Measurements from ENCODE around the gene MEP1B.

Gene MEP1B

DNA sequence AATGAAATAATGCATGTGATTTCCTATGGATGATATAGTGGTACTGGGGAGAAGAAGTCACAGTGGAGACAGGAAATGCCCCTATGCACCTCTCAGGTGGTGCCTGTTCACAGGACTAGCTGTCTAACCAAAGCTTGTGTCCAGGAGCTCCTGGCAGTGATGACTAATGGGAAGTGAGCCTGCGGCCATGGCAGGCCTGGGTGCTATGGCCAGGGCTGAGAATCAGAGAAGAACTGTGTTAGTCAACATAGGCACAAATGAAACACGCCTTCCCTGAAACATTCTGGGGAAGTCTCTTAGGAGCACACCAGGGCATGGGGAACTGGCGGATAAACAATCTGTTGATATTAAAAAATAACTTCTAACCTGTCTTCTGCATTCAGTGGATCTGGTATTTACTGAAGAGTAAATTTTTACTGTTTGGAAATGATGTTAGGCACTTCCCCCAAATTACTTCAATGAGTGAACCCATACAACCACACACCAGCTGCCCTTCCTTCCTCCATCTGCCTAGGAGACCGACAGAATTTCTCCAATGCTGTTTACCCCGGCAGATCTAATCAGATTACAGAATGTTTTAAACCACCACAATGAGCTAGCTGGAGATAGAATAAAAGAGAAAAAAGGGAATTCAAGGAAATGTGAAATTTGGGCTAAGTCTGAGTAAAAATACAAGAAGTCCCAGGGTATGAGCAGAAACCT lies 67.4 kb downstream of the MEP1B start:
- no peak for DNase-seq (ENCODE audit: low read depth, low spot score)

DNA sequence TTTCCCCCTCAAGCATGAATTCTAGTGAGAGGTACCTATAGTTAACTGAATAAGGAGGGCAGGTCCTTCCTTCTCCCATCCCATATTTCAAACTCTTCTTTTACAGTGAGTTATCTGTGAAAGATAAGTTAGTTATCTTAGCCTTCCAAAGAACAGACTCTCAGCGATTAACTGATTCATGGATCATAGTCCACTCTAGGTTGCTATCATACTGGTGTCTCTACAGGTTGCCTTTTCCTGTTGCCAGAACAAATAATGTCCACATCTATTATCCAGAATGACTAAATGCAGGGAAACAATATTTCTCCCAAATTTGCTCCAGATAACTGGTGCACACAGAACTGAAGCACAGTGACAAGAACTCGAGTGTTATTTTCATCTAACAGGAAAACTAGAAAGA lies 68.3 kb downstream of the MEP1B start:
- Histone ChIP-seq H3K4me1 (ENCODE audit: insufficient read depth, insufficient read length) (no peaks in the 10 kb centered on the region), H3K27me3 (ENCODE audit: insufficient read depth, insufficient read length) (no peaks in the 10 kb centered on the region), H3K4me3 (ENCODE audit: insufficient read length, low read depth) (no peak overlapping the region), H3K9ac (ENCODE audit: insufficient read length, low read depth) (no peak overlapping the region), H3K36me3 (ENCODE audit: insufficient read depth, insufficient read length, low read length) (no peaks in the 10 kb centered on the region), H3K9me3 (ENCODE audit: insufficient read depth, low read length) (no peaks in the 10 kb centered on the region)
- TF ChIP-seq ZNF274 (IDR thresholded peaks at IDR 0.05; ENCODE audit: low read depth, low read length) (no peak), YY1 (IDR thresholded peaks at IDR 0.05; ENCODE audit: insufficient read depth, insufficient read length) (no peak), SUZ12 (IDR thresholded peaks at IDR 0.05; ENCODE audit: extremely low read depth, insufficient read depth, insufficient read length) (no peak)
- no peak for DNase-seq (ENCODE audit: low read depth, low spot score)

More for the DNA sequence above, 67.4 kb downstream of the MEP1B start:
- Histone ChIP-seq H3K36me3 (ENCODE audit: insufficient read depth, insufficient read length, low read length) (no peaks in the 10 kb centered on the region), H3K9ac (ENCODE audit: insufficient read length, low read depth) (no peak overlapping the region), H3K27me3 (ENCODE audit: insufficient read depth, insufficient read length) (no peaks in the 10 kb centered on the region), H3K9me3 (ENCODE audit: insufficient read depth, low read length) (no peaks in the 10 kb centered on the region), H3K4me1 (ENCODE audit: insufficient read depth, insufficient read length) (no peaks in the 10 kb centered on the region), H3K4me3 (ENCODE audit: insufficient read length, low read depth) (no peak overlapping the region)
- TF ChIP-seq ZNF274 (IDR thresholded peaks at IDR 0.05; ENCODE audit: low read depth, low read length): no peak
- TF ChIP-seq YY1 (IDR thresholded peaks at IDR 0.05; ENCODE audit: insufficient read depth, insufficient read length): no peak
- TF ChIP-seq SUZ12 (IDR thresholded peaks at IDR 0.05; ENCODE audit: extremely low read depth, insufficient read depth, insufficient read length): no peak

DNA sequence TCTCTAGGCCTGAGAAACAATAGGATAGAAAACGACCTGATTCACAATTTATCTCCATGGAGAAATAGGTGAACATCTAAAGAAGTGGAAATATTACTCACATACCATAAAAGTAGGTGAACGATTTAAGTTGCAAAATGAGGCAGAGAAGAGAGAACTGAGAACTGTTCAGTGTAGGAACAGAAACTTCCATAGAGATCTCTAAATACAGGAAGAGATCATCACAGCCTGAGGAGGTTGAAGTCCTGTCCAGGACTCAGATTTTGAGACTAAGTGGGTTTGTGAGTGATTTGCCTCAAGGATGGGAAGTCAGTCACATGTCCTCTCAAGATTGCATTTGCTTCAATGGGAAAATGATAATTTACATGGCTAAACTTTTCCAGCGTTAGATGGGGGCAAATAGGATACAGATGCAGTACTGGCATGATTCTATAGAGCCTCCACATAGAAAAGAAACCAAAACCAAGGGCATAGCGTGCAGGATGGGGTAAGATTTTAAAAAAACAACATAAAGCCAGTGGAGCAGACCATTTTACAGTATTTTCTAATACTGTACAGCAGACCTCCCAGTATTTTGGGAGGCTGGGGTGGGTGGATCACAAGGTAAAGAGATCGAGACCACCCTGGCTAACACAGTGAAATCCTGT lies 68.8 kb downstream of the MEP1B start:
- Histone ChIP-seq H3K9me3 (ENCODE audit: insufficient read depth, low read length) (no peaks in the 10 kb centered on the region), H3K36me3 (ENCODE audit: insufficient read depth, insufficient read length, low read length) (no peaks in the 10 kb centered on the region), H3K27me3 (ENCODE audit: insufficient read depth, insufficient read length) (no peaks in the 10 kb centered on the region), H3K4me3 (ENCODE audit: insufficient read length, low read depth) (no peak overlapping the region), H3K9ac (ENCODE audit: insufficient read length, low read depth) (no peak overlapping the region), H3K4me1 (ENCODE audit: insufficient read depth, insufficient read length) (no peaks in the 10 kb centered on the region)
- DNase-seq (ENCODE audit: low read depth, low spot score): no peak
- no peak for TF ChIP-seq ZNF274 (IDR thresholded peaks at IDR 0.05; ENCODE audit: low read depth, low read length)
- TF ChIP-seq SUZ12 (IDR thresholded peaks at IDR 0.05; ENCODE audit: extremely low read depth, insufficient read depth, insufficient read length): no peak
- TF ChIP-seq YY1 (IDR thresholded peaks at IDR 0.05; ENCODE audit: insufficient read depth, insufficient read length): no peak

DNA sequence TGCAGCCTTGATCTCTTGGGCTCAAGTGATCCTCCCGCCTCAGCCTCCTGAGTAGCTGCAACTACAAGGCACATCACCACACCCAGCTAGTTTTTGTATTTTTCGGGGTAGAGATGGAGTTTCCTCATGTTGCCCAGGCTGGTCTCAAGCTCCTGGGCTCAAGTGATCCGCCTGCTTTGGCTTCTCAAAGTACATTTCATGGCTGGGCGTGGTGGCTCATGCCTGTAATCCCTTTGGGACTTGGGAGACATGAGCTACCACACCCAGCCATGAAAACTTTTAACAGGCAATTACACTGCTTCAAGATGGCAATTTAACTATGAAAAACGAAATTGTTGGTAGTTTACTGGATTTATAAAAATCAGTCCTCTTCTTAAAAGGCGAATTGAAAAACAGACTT lies 69.7 kb downstream of the MEP1B start:
- no peak overlapping the region for H3K9ac ChIP-seq (ENCODE audit: insufficient read length, low read depth)
- no peaks in the 10 kb centered on the region for H3K9me3 ChIP-seq (ENCODE audit: insufficient read depth, low read length)
- H3K4me3 ChIP-seq (ENCODE audit: insufficient read length, low read depth): no peak overlapping the region
- no peaks in the 10 kb centered on the region for H3K36me3 ChIP-seq (ENCODE audit: insufficient read depth, insufficient read length, low read length)
- TF ChIP-seq SUZ12 (IDR thresholded peaks at IDR 0.05; ENCODE audit: extremely low read depth, insufficient read depth, insufficient read length) (no peak), ZNF274 (IDR thresholded peaks at IDR 0.05; ENCODE audit: low read depth, low read length) (no peak), YY1 (IDR thresholded peaks at IDR 0.05; ENCODE audit: insufficient read depth, insufficient read length) (no peak)
- H3K27me3 ChIP-seq (ENCODE audit: insufficient read depth, insufficient read length): no peaks in the 10 kb centered on the region
- no peaks in the 10 kb centered on the region for H3K4me1 ChIP-seq (ENCODE audit: insufficient read depth, insufficient read length)
- no peak for DNase-seq (ENCODE audit: low read depth, low spot score)

DNA sequence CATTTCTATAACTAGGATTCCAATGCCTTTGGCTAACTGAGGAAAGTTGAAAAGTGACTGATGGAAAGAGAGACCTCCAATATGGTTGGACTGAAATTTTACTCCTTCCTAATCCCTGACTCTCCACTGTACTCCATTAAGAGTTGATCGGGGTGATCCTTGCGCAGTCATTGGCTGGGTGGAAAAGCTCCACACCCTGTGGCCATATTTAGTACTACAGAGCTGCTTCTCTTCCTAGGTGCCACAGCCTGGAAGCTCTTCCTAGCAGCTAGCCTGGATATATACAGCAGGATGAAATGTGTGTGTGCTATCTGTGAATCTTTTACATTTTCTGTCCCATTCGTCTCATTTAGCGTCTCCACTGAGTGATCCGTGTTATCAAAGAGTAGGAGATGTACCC lies 71.2 kb downstream of the MEP1B start:
- TF ChIP-seq YY1 (IDR thresholded peaks at IDR 0.05; ENCODE audit: insufficient read depth, insufficient read length) (no peak), ZNF274 (IDR thresholded peaks at IDR 0.05; ENCODE audit: low read depth, low read length) (no peak), SUZ12 (IDR thresholded peaks at IDR 0.05; ENCODE audit: extremely low read depth, insufficient read depth, insufficient read length) (no peak)
- Histone ChIP-seq H3K4me1 (ENCODE audit: insufficient read depth, insufficient read length) (no peaks in the 10 kb centered on the region), H3K4me3 (ENCODE audit: insufficient read length, low read depth) (no peak overlapping the region), H3K9me3 (ENCODE audit: insufficient read depth, low read length) (no peaks in the 10 kb centered on the region), H3K27me3 (ENCODE audit: insufficient read depth, insufficient read length) (no peaks in the 10 kb centered on the region), H3K36me3 (ENCODE audit: insufficient read depth, insufficient read length, low read length) (no peaks in the 10 kb centered on the region), H3K9ac (ENCODE audit: insufficient read length, low read depth) (no peak overlapping the region)
- DNase-seq (ENCODE audit: low read depth, low spot score): no peak

DNA sequence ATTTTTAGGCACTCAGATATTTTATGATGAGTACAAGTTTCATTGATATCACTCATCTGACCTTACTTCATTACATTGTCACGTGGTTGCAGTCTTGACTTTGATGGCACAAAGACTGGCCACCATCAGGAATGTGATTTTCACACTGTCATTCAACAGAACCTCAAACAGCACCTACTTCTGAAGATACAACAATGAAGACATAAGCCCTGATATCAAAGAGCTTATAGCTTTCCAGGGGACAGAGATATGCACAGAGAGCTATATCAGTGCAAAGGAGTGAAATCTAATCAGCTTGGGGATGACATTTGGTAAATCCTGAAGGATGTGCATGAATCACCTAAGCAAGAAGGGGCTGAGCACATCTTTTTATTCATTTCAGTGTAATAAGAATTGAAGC lies 72.3 kb downstream of the MEP1B start:
- Histone ChIP-seq H3K4me3 (ENCODE audit: insufficient read length, low read depth) (no peak overlapping the region), H3K27me3 (ENCODE audit: insufficient read depth, insufficient read length) (no peaks in the 10 kb centered on the region), H3K9ac (ENCODE audit: insufficient read length, low read depth) (no peak overlapping the region), H3K9me3 (ENCODE audit: insufficient read depth, low read length) (no peaks in the 10 kb centered on the region), H3K36me3 (ENCODE audit: insufficient read depth, insufficient read length, low read length) (no peaks in the 10 kb centered on the region), H3K4me1 (ENCODE audit: insufficient read depth, insufficient read length) (no peaks in the 10 kb centered on the region)
- TF ChIP-seq SUZ12 (IDR thresholded peaks at IDR 0.05; ENCODE audit: extremely low read depth, insufficient read depth, insufficient read length) (no peak), YY1 (IDR thresholded peaks at IDR 0.05; ENCODE audit: insufficient read depth, insufficient read length) (no peak), ZNF274 (IDR thresholded peaks at IDR 0.05; ENCODE audit: low read depth, low read length) (no peak)
- DNase-seq (ENCODE audit: low read depth, low spot score): no peak

DNA sequence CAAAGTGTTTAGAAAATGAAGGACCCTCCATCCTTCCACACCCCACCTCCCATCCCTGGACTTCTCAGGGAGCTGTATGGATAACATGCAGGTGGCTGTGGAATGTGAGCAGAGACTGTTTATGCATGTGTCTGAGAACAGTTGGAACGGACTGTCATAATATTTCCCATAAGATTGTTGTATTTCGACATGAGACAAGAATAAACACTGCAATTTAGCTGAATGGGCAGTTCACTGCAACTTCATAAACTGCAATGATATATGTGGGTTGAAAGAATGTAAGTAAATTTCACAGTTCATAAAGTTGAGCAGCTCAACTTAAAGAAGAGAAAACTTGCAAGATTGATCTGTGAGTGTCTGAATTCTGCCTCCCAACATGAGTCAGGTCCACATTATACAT lies 74.6 kb downstream of the MEP1B start:
- Histone ChIP-seq H3K4me3 (ENCODE audit: insufficient read length, low read depth) (no peak overlapping the region), H3K4me1 (ENCODE audit: insufficient read depth, insufficient read length) (no peaks in the 10 kb centered on the region), H3K36me3 (ENCODE audit: insufficient read depth, insufficient read length, low read length) (no peaks in the 10 kb centered on the region), H3K27me3 (ENCODE audit: insufficient read depth, insufficient read length) (no peaks in the 10 kb centered on the region), H3K9me3 (ENCODE audit: insufficient read depth, low read length) (no peaks in the 10 kb centered on the region), H3K9ac (ENCODE audit: insufficient read length, low read depth) (no peak overlapping the region)
- no peak for DNase-seq (ENCODE audit: low read depth, low spot score)
- TF ChIP-seq ZNF274 (IDR thresholded peaks at IDR 0.05; ENCODE audit: low read depth, low read length) (no peak), YY1 (IDR thresholded peaks at IDR 0.05; ENCODE audit: insufficient read depth, insufficient read length) (no peak), SUZ12 (IDR thresholded peaks at IDR 0.05; ENCODE audit: extremely low read depth, insufficient read depth, insufficient read length) (no peak)

Data from NT2/D1 (cell line).